ENCODE results near the gene PKDREJ.

GRCh38 chr22:46272762-46273431 is 9.8 kb upstream of the PKDREJ start:
- TF ChIP-seq, protein P1, sequence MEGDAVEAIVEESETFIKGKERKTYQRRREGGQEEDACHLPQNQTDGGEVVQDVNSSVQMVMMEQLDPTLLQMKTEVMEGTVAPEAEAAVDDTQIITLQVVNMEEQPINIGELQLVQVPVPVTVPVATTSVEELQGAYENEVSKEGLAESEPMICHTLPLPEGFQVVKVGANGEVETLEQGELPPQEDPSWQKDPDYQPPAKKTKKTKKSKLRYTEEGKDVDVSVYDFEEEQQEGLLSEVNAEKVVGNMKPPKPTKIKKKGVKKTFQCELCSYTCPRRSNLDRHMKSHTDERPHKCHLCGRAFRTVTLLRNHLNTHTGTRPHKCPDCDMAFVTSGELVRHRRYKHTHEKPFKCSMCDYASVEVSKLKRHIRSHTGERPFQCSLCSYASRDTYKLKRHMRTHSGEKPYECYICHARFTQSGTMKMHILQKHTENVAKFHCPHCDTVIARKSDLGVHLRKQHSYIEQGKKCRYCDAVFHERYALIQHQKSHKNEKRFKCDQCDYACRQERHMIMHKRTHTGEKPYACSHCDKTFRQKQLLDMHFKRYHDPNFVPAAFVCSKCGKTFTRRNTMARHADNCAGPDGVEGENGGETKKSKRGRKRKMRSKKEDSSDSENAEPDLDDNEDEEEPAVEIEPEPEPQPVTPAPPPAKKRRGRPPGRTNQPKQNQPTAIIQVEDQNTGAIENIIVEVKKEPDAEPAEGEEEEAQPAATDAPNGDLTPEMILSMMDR (conservative IDR thresholded peaks at IDR 0.05): no peak
- TF ChIP-seq ZFX (IDR thresholded peaks at IDR 0.05): no peak
